ENCODE results near the gene MCRIP1.

MCRIP1 gene

GRCh38 chr17:81860756-81861568 lies 27.9 kb upstream of the MCRIP1 start:
- peak; percentile 100 for DNase-seq

DNA sequence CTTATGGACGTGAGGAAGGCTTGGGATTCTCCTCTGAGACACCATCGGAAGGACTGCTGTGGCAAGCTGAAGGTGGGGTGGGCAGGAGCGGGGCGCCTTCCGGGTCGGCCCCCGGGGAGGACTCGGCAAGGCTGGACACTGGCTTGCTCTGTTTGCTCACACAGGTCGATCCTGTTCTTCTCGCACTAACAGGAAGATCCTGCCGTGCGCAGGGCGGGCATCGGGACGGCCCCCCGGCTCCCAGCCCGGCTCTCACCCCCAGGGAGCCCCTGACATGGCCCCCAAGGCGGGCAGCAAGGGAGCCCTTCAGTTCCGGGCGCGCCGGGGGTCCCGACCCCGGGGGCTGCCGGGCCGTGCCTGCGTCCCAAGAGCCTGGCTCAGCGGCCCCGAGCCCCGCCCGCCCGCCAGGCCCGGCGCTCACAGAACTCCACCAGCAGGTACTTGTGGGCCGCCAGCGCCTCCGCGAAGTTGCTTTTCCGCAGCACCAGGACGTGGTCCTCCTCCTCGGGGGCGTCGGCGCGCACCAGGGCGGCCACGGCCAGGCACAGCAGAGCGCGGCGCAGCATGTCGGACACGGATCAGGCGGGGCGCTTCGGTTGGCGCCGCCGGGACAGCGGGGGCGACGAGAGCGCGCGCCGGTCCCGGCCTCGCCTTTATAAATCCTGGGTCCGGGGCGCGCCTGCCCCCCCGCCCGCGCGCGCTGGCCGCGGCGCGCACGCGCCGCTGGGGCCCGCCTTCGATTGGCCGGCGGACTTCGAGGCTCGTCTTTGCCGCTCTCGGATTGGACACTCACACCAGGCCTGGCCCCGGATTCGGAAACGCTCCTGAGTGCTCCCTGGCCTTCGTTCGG lies 27.0 kb upstream of the MCRIP1 start, which contains the start of gene P4HB:
Gene P4HB, minus strand, starts transcription at position 630 of the 850 bp plus-strand sequence. Its CDS starts 64 bp downstream, at position 566.
- no peak for DNase-seq

DNA sequence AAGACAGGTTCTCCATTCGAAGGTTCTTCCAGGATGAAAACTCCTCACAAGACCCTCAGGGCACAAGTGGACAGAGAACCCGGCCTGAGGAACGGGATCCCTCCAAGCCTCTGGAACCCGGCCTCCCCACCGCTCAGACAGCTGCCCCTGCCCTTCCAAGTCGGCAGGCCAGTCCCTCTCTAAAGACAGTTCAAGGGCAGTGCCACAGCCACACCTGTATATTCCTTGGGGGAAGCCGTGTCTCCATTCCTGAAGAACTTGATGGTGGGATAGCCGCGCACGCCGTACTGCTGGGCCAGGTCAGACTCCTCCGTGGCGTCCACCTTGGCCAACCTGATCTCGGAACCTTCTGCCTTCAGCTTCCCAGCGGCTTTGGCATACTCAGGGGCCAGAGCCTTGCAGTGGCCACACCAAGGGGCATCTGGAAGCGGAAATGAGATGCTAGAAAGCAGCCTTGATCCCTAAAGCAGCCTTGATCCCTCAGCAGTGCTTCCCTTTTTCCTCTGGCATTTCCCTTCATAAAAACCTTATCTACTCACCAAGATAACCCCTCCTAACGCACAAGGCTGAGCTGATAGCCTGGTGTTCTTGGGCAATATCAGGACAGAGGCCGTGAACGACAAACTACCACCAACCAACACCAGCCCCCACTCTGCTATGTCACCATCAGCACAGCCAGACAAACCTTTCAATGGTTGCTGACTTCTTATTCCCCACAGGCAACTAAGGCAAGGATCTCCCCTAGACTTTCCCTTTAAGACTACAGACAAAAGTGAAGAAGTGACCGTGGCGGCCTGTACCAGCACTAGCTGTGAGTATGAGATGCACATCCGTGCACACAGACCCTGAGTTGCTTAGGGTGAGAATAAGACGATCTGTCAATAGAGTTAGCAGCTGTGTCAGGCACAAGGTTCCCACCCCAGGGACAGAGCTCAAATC lies 26.1 kb upstream of the MCRIP1 start:
- peak; percentile 39 for DNase-seq

DNA sequence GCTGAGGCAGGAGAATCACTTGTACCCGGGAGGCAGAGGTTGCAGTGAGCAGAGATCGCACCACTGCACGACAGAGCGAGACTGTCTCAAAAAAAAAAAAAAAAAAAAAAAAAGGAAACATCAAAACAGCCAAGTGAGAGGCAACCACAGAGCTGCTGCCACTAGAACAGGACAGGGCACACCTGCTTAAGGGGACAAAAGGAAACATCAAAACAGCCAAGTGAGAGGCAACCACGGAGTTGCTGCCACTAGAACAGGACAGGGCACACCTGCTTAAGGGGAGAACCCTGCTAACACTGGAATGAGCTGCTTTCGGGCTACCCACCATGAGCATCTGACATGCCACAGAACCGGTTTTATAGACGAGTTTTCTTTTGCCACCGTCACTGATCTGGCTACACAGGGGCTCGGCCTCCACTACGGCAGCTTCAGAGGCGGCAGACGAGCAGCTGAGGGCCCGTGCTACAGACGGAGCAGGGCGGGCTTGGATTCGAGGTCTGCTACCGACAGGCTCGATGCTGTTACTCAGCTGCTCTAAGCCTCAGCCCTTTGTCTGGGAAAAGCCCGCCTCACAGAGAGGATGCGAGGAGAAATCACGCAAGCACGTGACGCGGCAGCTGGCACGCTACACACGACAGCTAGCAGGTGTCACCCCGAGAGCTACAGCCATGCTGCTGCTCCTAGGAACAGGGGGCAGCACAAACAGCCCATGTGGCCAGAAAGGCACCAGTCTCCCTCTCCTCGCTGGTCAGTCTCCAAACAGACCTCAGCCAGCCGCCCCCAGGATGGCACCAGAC lies 25.3 kb upstream of the MCRIP1 start:
- DNase-seq = no peak

DNA sequence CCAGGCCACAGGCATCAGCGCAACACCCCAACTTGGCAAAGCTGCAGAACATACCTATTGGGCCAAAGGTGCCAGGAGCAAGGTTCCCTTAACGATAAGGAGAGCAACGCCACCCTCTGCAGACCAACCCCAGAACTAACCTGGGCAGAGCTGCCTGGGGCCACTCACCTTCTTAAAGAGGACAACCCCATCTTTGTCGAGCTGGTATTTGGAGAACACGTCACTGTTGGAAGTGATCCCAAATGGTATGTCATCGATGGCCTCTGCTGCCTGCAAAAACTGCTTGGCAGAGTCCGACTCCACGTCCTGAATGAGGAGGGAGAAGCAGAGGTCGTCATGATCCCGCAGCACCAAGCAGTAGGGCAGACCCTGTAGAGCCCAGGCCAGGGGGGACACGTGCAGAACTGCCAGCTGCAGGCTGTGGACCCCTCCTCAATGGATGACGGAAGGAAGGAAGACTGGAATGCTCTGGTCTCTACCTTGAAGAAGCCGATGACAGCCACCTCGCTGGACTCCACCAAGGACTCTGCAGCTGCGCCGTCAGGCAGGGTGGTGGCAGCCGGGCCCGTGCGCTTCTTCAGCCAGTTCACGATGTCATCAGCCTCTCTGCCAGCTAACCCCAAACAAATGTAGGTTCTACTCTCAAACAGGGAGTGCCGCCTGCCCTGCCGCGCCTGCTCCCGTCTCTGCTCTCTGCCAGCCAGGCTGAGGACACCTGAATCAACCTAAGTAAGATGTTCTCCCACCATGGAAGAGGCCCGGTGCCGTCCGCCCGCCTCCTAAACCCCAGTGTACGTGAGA lies 22.1 kb upstream of the MCRIP1 start:
- DNase-seq = no peak

GRCh38 chr17:81852237-81852636 lies 19.1 kb upstream of the MCRIP1 start:
- no peak for DNase-seq

DNA sequence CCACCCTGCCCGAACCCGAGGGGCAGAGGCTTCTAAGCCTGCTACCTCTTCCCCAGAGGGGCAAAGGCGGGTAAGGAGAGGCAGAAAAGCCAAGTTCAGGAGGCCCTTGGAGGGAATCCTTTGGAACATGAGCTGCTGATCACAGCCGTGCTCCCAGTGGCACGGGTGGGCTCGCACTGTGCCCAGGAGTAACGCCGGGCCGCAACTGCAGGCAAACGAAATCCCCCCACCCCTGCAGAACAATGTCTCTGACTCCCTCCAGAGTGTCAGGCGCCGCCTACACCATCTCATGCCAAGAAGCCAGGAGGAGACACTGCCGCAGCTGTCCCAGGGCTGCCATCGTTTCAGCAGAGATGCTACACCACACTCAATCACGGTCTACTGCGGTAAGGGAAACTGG lies 18.3 kb upstream of the MCRIP1 start:
- no peak for DNase-seq

- no peak for DNase-seq
Measured at GRCh38 chr17:81849457-81849856, 16.4 kb upstream of the MCRIP1 start.

DNA sequence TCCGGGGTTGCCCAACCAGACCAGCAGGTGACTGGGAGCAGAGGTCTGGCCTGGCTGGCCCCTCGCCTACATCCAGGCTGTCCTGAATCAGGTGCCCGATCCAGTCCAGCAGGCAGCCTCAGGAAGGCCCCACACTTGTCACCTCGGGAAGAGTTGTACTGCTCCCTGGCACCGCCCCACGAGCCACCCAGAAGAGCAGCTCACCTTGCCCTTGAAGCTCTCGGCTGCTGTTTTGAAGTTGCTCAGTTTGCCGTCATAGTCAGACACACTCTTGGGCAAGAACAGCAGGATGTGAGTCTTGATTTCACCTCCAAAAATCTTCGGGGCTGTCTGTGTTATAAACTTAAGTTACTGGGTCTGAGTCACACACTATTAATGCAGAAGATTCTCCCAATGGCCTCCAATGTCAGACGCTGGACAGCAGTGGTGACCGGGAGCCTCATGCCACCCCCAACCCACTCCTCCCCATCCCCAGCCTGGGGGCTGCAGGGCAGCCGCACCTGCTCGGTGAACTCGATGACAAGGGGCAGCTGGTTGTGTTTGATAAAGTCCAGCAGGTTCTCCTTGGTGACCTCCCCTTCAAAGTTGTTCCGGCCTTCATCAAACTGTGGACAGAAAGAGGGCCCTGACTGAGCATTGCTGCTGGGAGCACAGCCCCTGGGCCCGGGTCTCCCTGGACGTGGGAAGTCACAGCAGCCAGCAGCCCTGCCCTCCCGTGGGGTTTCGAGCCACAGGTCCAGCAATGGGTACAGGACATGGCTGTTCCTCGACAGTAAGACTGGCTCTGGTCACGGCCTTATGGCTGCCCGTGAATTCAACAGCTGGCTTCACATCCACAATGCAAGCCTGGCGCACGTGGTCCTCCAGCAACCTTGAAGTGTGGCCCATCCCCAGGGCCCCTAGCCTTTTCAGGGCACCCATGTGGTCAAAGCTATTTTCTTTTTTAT lies 13.9 kb upstream of the MCRIP1 start:
- no peak for DNase-seq

GRCh38 chr17:81845881-81846742 lies 13.0 kb upstream of the MCRIP1 start:
- DNase-seq = no peak

- no peak for DNase-seq
Measured at GRCh38 chr17:81845361-81845760, 12.3 kb upstream of the MCRIP1 start.

- no peak for DNase-seq
Measured at GRCh38 chr17:81844887-81845286, 11.8 kb upstream of the MCRIP1 start.

DNA sequence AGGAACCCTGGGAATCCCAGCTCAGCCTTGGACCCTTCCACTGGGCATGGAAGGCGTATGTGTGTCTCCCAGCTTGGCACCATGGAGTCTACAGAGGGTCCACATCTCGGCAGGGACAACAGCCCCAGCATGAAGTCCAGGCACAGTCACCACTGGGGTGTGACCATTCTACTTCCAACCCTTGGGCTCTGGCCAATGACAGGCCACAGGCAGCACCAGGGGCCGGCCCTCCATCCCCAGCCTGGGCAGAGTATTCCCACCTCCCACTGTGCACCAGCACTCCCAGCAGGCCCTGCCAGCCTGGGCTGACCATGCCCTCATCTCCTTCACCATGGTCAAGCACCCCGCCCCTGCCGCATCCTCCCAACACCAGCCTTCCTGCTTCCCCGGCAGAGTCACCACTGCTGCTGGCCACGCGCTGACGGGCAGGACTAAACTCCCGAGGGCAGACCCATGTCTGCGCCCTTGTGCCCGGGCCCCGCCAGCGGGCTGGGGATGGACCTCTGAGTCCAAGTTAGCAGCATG lies 11.3 kb upstream of the MCRIP1 start:
- no peak for DNase-seq

- no peak for DNase-seq
Measured at GRCh38 chr17:81843713-81844326, 10.7 kb upstream of the MCRIP1 start.

GRCh38 chr17:81842725-81843504 lies 9.8 kb upstream of the MCRIP1 start:
- no peak for DNase-seq

GRCh38 chr17:81842378-81842724 lies 9.3 kb upstream of the MCRIP1 start:
- DNase-seq = no peak

DNA sequence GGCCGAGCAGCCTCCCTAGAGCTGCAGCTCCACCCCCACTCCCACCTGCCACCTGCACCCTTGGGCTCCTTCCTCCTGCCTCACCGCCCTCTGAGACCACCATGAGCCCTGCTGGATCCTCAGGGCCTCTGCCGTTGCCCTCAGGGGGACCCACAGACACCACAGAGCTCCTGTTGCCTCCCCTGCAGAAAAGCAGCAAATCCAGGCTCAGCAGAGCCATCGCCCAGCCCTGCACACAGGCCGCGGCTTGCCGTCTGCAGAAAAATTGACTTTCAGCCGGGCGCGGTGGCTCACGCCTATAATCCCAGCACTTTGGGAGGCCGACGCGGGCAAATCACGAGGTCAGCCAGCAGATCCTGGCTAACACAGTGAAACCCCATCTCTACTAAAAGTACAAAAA lies 8.8 kb upstream of the MCRIP1 start:
- DNase-seq = no peak

Data from suppressor macrophage treated with lipopolysaccharide for 4 hours (primary cell).